ENCODE results near the gene GABPA.

GABPA gene

DNA sequence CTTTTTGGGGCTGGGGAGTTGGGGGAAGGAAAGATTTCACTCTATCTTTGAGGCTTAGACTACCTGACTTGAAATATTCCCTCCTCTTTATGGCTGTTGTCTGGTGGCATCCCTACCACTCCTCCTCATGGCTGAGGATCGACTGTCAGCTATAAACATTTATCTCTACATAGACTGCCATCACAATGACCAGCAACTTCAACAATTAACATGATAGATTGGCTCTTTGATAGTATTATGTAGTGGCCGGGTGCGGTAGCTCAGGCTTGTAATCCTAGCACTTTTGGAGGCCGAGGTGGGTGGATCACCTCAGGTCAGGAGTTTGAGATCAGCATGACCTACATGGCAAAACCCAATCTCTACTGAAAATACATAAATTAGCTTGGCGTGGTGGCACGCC is 72.4 kb downstream of the GABPA start:
- H3K4me1 ChIP-seq (ENCODE audit: insufficient read depth, low read length) = no peaks in the 10 kb centered on the region
- H3K9me3 ChIP-seq (ENCODE audit: control insufficient read depth, insufficient read depth, low read length) = no peaks in the 10 kb centered on the region
- no peak overlapping the region for H3K9ac ChIP-seq (ENCODE audit: low read depth, low read length)
- H3K36me3 ChIP-seq (ENCODE audit: insufficient read depth, low read length) = no peaks in the 10 kb centered on the region; the same call in 1 of the 2 replicates

GRCh38 chr21:25809013-25809412 is 74.2 kb downstream of the GABPA start:
- H3K9ac ChIP-seq (ENCODE audit: low read depth, low read length) = no peak overlapping the region

DNA sequence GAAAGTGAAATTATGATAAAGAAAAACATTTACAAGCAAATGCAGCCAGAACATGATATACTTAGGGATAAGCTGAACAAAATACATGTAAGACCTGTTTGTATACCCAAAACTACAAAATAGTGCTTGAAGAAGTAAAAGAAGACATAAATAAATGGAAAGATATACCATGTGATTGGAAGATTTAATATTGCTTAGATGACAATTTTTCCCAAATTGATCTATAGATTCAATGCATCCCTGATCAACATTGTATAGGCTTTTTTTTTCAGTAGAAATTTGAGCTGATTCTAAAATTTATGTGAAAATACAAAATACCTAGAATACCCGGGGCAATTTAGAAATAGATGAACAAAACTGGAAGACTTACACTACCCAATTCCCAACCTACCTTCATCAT is 76.4 kb downstream of the GABPA start:
- H3K36me3 ChIP-seq (ENCODE audit: insufficient read depth, low read length) = no peaks in the 10 kb centered on the region; the same call in 1 of the 2 replicates
- H3K9ac ChIP-seq (ENCODE audit: low read depth, low read length) = no peak overlapping the region
- H3K9me3 ChIP-seq (ENCODE audit: control insufficient read depth, insufficient read depth, low read length) = no peaks in the 10 kb centered on the region
- H3K4me1 ChIP-seq (ENCODE audit: insufficient read depth, low read length) = no peaks in the 10 kb centered on the region

More at GRCh38 chr21:25809013-25809412, 74.2 kb downstream of the GABPA start:
- Histone ChIP-seq H3K36me3 (ENCODE audit: insufficient read depth, low read length) (no peaks in the 10 kb centered on the region; the same call in 1 of the 2 replicates), H3K4me1 (ENCODE audit: insufficient read depth, low read length) (no peaks in the 10 kb centered on the region), H3K9me3 (ENCODE audit: control insufficient read depth, insufficient read depth, low read length) (no peaks in the 10 kb centered on the region)

DNA sequence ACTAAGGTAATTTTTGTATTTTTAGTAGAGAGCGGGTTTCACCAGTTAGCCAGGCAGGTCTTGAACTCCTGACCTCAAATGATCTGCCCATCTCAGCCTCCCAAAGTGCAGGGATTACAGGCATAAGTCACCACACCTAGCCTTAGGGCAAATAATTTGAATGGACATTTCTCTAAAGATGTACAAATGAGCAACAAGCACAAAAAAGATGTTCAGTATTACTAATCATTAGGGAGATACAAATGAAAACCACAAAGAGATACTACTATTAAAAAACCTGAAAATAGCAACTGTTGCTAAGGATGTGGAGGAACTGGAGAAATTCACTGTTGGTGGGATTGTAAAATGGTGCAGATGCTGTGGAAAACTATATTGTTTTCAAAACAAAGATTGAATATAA is 79.1 kb downstream of the GABPA start:
- no peaks in the 10 kb centered on the region for H3K4me1 ChIP-seq (ENCODE audit: insufficient read depth, low read length)
- no peaks in the 10 kb centered on the region for H3K9me3 ChIP-seq (ENCODE audit: control insufficient read depth, insufficient read depth, low read length)
- no peaks in the 10 kb centered on the region; the same call in 1 of the 2 replicates for H3K36me3 ChIP-seq (ENCODE audit: insufficient read depth, low read length)
- H3K9ac ChIP-seq (ENCODE audit: low read depth, low read length) = no peak overlapping the region

- Histone ChIP-seq H3K9me3 (ENCODE audit: control insufficient read depth, insufficient read depth, low read length) (no peaks in the 10 kb centered on the region), H3K4me1 (ENCODE audit: insufficient read depth, low read length) (no peaks in the 10 kb centered on the region), H3K36me3 (ENCODE audit: insufficient read depth, low read length) (no peaks in the 10 kb centered on the region), H3K9ac (ENCODE audit: low read depth, low read length) (no peak overlapping the region)
Observed at GRCh38 chr21:25818121-25818520, 83.3 kb downstream of the GABPA start.

- Histone ChIP-seq H3K9me3 (ENCODE audit: control insufficient read depth, insufficient read depth, low read length) (no peaks in the 10 kb centered on the region), H3K9ac (ENCODE audit: low read depth, low read length) (no peak overlapping the region), H3K36me3 (ENCODE audit: insufficient read depth, low read length) (no peaks in the 10 kb centered on the region), H3K4me1 (ENCODE audit: insufficient read depth, low read length) (no peaks in the 10 kb centered on the region)
Observed at GRCh38 chr21:25818551-25818950, 83.8 kb downstream of the GABPA start.

All from ES-I3 (cell line).